Measurements from ENCODE around the gene COL4A2.

COL4A2 gene

GRCh38 chr13:110381029-110381360, 73.9 kb downstream of the COL4A2 start:
- Histone ChIP-seq H3K4me3 (IDR thresholded peaks at IDR 0.05; ENCODE audit: insufficient read depth, low read depth, low read length) (no peak overlapping the region), H3K79me2 (ENCODE audit: insufficient read depth, low read depth) (no peaks in the 10 kb centered on the region), H3K27ac (no peak overlapping the region), H3K36me3 (ENCODE audit: insufficient read depth) (no peaks in the 10 kb centered on the region), H3K4me1 (ENCODE audit: low read depth, poor library complexity, severe bottlenecking) (no peaks in the 10 kb centered on the region), H3K9ac (no peak overlapping the region), H2AFZ (ENCODE audit: low read depth) (no peak overlapping the region), H3K4me2 (no peak overlapping the region), H3K27me3 (ENCODE audit: insufficient read depth, low read depth) (no peaks in the 10 kb centered on the region), H4K20me1 (ENCODE audit: insufficient read depth) (no peaks in the 10 kb centered on the region)
- TF ChIP-seq CTCF (conservative IDR thresholded peaks at IDR 0.05; ENCODE audit: low read depth, low read length): no peak

GRCh38 chr13:110382229-110382628, 75.1 kb downstream of the COL4A2 start:
- Histone ChIP-seq H4K20me1 (ENCODE audit: insufficient read depth) (no peaks in the 10 kb centered on the region), H3K79me2 (ENCODE audit: insufficient read depth, low read depth) (no peaks in the 10 kb centered on the region), H3K4me1 (ENCODE audit: low read depth, poor library complexity, severe bottlenecking) (no peaks in the 10 kb centered on the region), H3K9ac (no peak overlapping the region), H2AFZ (ENCODE audit: low read depth) (no peak overlapping the region), H3K27me3 (ENCODE audit: insufficient read depth, low read depth) (no peaks in the 10 kb centered on the region), H3K4me3 (IDR thresholded peaks at IDR 0.05; ENCODE audit: insufficient read depth, low read depth, low read length) (no peak overlapping the region), H3K4me2 (no peak overlapping the region), H3K36me3 (ENCODE audit: insufficient read depth) (no peaks in the 10 kb centered on the region), H3K27ac (no peak overlapping the region)
- no peak for TF ChIP-seq CTCF (conservative IDR thresholded peaks at IDR 0.05; ENCODE audit: low read depth, low read length)

GRCh38 chr13:110382830-110383229, 75.7 kb downstream of the COL4A2 start:
- TF ChIP-seq CTCF (conservative IDR thresholded peaks at IDR 0.05; ENCODE audit: low read depth, low read length): no peak
- Histone ChIP-seq H3K27ac (no peak overlapping the region), H3K4me3 (IDR thresholded peaks at IDR 0.05; ENCODE audit: insufficient read depth, low read depth, low read length) (no peak overlapping the region), H3K4me2 (no peak overlapping the region), H2AFZ (ENCODE audit: low read depth) (no peak overlapping the region), H3K4me1 (ENCODE audit: low read depth, poor library complexity, severe bottlenecking) (no peaks in the 10 kb centered on the region), H3K36me3 (ENCODE audit: insufficient read depth) (no peaks in the 10 kb centered on the region), H3K27me3 (ENCODE audit: insufficient read depth, low read depth) (no peaks in the 10 kb centered on the region), H3K9ac (no peak overlapping the region), H3K79me2 (ENCODE audit: insufficient read depth, low read depth) (no peaks in the 10 kb centered on the region), H4K20me1 (ENCODE audit: insufficient read depth) (no peaks in the 10 kb centered on the region)

GRCh38 chr13:110387451-110388107, 80.5 kb downstream of the COL4A2 start:
- H3K27ac ChIP-seq: no peak overlapping the region
- H3K4me3 ChIP-seq (IDR thresholded peaks at IDR 0.05; ENCODE audit: insufficient read depth, low read depth, low read length): no peak overlapping the region
- TF ChIP-seq CTCF (conservative IDR thresholded peaks at IDR 0.05; ENCODE audit: low read depth, low read length): no peak
- H3K27me3 ChIP-seq (ENCODE audit: insufficient read depth, low read depth): no peaks in the 10 kb centered on the region
- H3K79me2 ChIP-seq (ENCODE audit: insufficient read depth, low read depth): no peaks in the 10 kb centered on the region
- no peak overlapping the region for H3K4me2 ChIP-seq
- no peak overlapping the region for H3K9ac ChIP-seq
- no peak overlapping the region for H2AFZ ChIP-seq (ENCODE audit: low read depth)
- no peaks in the 10 kb centered on the region for H3K36me3 ChIP-seq (ENCODE audit: insufficient read depth)
- H4K20me1 ChIP-seq (ENCODE audit: insufficient read depth): no peaks in the 10 kb centered on the region
- H3K4me1 ChIP-seq (ENCODE audit: low read depth, poor library complexity, severe bottlenecking): no peaks in the 10 kb centered on the region
